IMR-90 (cell line): ENCODE data around the gene FMR1. TPM values are rescaled to one million over a fixed set of nuclear protein-coding genes. Genes with fewer than 3 reads are reported as not detected.

ENCODE experiments used
- ATAC-seq: fragments of 200-7000 bp; cut with Tn5 transposase; 2 replicates; pipeline ENCODE4 v1.9.1; 2020; ENCODE audit warnings: low read depth, mild to moderate bottlenecking, moderate library complexity
- Bru-seq: library from RNA; stranded (reverse); fragments of 400-500 nt; gene quantifications from one replicate; lab custom pipeline; 2021; lab: Mats Ljungman, UMichigan
- BruChase-seq, 2 experiments: library from RNA; stranded (reverse); fragments of 400-500 nt; gene quantifications; one replicate each; lab custom pipeline; 2021; lab: Mats Ljungman, UMichigan
- BruUV-seq: library from RNA; stranded (reverse); fragments of 400-500 nt; replicated peaks from 2 replicates; lab custom pipeline; 2021; lab: Mats Ljungman, UMichigan
- CTCF ChIA-PET: fragments of 300-600 bp; formaldehyde crosslinking; extraction: SDS; loops from one replicate; lab custom pipeline; 2021; ENCODE audit warnings: antibody characterized with exemption; lab: Yijun Ruan, JAX
- POLR2A ChIA-PET: fragments of 300-600 bp; sonication (Branson Sonifier 250); formaldehyde crosslinking; loops from one replicate; lab custom pipeline; 2022; ENCODE audit warnings: antibody characterized with exemption; ENCODE audit not compliant: unreplicated experiment; lab: Charles Lee
- DNase-seq: peaks from one replicate; pipeline ENCODE4 v3.0.0; 2013
- H2AFZ ChIP-seq: replicated peaks from 2 replicates; pipeline ENCODE3; 2013; ENCODE audit warnings: low read length, mild to moderate bottlenecking; ENCODE audit not compliant: poor library complexity
- H2AK5ac ChIP-seq: 2 replicates; pipeline ENCODE4 v1.6.1; 2013; ENCODE audit warnings: low read depth, low read length, inconsistent platforms
- H2AK9ac ChIP-seq: replicated peaks from 2 replicates; pipeline ENCODE3; 2013; ENCODE audit warnings: mild to moderate bottlenecking, low read depth, low read length, moderate library complexity; ENCODE audit not compliant: poor library complexity
- H2BK120ac ChIP-seq: 2 replicates; pipeline ENCODE4 v1.6.1; 2013; ENCODE audit warnings: low read depth, low read length, inconsistent platforms
- H2BK15ac ChIP-seq: 3 replicates; pipeline ENCODE4 v1.6.1; 2013; ENCODE audit warnings: low read depth, low read length, inconsistent platforms
- H2BK20ac ChIP-seq: 2 replicates; pipeline ENCODE4 v1.6.1; 2013; ENCODE audit warnings: low read depth, mild to moderate bottlenecking, inconsistent platforms, low read length, moderate library complexity
- H2BK5ac ChIP-seq: 2 replicates; pipeline ENCODE4 v1.6.1; 2013; ENCODE audit warnings: mild to moderate bottlenecking, low read depth, low read length, inconsistent platforms; ENCODE audit not compliant: poor library complexity, severe bottlenecking
- H3K14ac ChIP-seq: replicated peaks from 2 replicates; pipeline ENCODE4 v1.6.1; 2013; ENCODE audit warnings: low read depth, low read length, inconsistent platforms
- H3K18ac ChIP-seq: 2 replicates; pipeline ENCODE4 v1.6.1; 2013; ENCODE audit warnings: low read depth, low read length, control low read depth
- H3K23ac ChIP-seq: 2 replicates; pipeline ENCODE4 v1.6.1; 2013; ENCODE audit warnings: low read depth, low read length, inconsistent platforms
- H3K27ac ChIP-seq: 2 replicates; pipeline ENCODE4 v1.5.1; 2013; ENCODE audit warnings: mild to moderate bottlenecking, control low read depth, low read length; ENCODE audit not compliant: insufficient read depth
- H3K27me3 ChIP-seq: 2 replicates; pipeline ENCODE4 v1.6.1; 2013; ENCODE audit warnings: low read length; ENCODE audit not compliant: control insufficient read depth, insufficient read depth
- H3K36me3 ChIP-seq: 2 replicates; pipeline ENCODE4 v1.6.1; 2013; ENCODE audit warnings: low read length, mixed read lengths; ENCODE audit not compliant: control insufficient read depth, insufficient read depth
- H3K4ac ChIP-seq: 2 replicates; pipeline ENCODE4 v1.6.1; 2013; ENCODE audit warnings: low read depth, low read length, inconsistent platforms
- H3K4me1 ChIP-seq: 2 replicates; pipeline ENCODE4 v1.6.1; 2013; ENCODE audit warnings: low read length, mixed read lengths; ENCODE audit not compliant: control insufficient read depth, insufficient read depth
- H3K4me2 ChIP-seq: 2 replicates; pipeline ENCODE4 v1.6.1; 2013; ENCODE audit warnings: low read depth, mild to moderate bottlenecking, control low read depth, low read length, moderate library complexity
- H3K4me3 ChIP-seq: 2 replicates; pipeline ENCODE4 v1.5.1; 2013; ENCODE audit warnings: low read depth, mild to moderate bottlenecking, control low read depth, low read length, moderate library complexity; ENCODE audit not compliant: insufficient read depth
- H3K56ac ChIP-seq: 2 replicates; pipeline ENCODE4 v1.6.1; 2013; ENCODE audit warnings: low read length, inconsistent platforms; ENCODE audit not compliant: insufficient read depth; ENCODE audit errors: extremely low read depth
- H3K79me1 ChIP-seq, 2 experiments: 2 replicates each; pipeline ENCODE4 v1.6.1; 2013; ENCODE audit warnings: low read length in 2 of 2, inconsistent platforms in 1 of 2, low read depth in 1 of 2
- H3K9ac ChIP-seq: 2 replicates; pipeline ENCODE4 v1.6.1; 2013; ENCODE audit warnings: low read depth, low read length, control low read depth
- H3K9me1 ChIP-seq: 2 replicates; pipeline ENCODE4 v1.6.1; 2013; ENCODE audit warnings: low read length, inconsistent platforms; ENCODE audit not compliant: insufficient read depth
- H3K9me3 ChIP-seq: 2 replicates; pipeline ENCODE4 v1.6.1; 2013; ENCODE audit warnings: low read length; ENCODE audit not compliant: control insufficient read depth, insufficient read depth
- H4K20me1 ChIP-seq: 2 replicates; pipeline ENCODE4 v1.6.1; 2013; ENCODE audit warnings: low read length, inconsistent platforms; ENCODE audit not compliant: insufficient read depth
- H4K5ac ChIP-seq: 2 replicates; pipeline ENCODE4 v1.6.1; 2013; ENCODE audit warnings: mild to moderate bottlenecking, low read depth, low read length, control low read depth
- H4K8ac ChIP-seq, 2 experiments: 2 replicates each; pipeline ENCODE4 v1.6.1; 2013; ENCODE audit warnings: low read depth in 2 of 2, low read length in 2 of 2, control low read depth in 1 of 2, inconsistent platforms in 1 of 2
- H4K91ac ChIP-seq: 2 replicates; pipeline ENCODE4 v1.6.1; 2013; ENCODE audit warnings: low read depth, low read length, inconsistent platforms; ENCODE audit not compliant: insufficient read depth
- BHLHE40 ChIP-seq: fragments of 150-350 bp; IDR thresholded peaks from 2 replicates; pipeline ENCODE4 v1.6.1; 2016; ENCODE audit warnings: mild to moderate bottlenecking, low read depth, low read length
- CEBPB ChIP-seq: IDR thresholded peaks from 2 replicates; pipeline ENCODE4 v1.6.1; 2012; ENCODE audit warnings: low read depth, low read length, improper control_type of control experiment
- MAFK ChIP-seq: IDR thresholded peaks from 2 replicates; pipeline ENCODE4 v1.6.1; 2012; ENCODE audit warnings: low read depth, low read length, improper control_type of control experiment
- MAZ ChIP-seq: IDR thresholded peaks from 2 replicates; pipeline ENCODE4 v1.6.1; 2012; ENCODE audit warnings: low read depth, mild to moderate bottlenecking, low read length, improper control_type of control experiment, moderate library complexity, borderline replicate concordance
- MXI1 ChIP-seq: IDR thresholded peaks from 2 replicates; pipeline ENCODE4 v1.6.1; 2012; ENCODE audit warnings: low read depth, mild to moderate bottlenecking, low read length, moderate library complexity, borderline replicate concordance
- NFE2L2 ChIP-seq: fragments of 150-350 bp; IDR thresholded peaks from 2 replicates; pipeline ENCODE4 v1.6.1; 2016; ENCODE audit warnings: low read depth, mild to moderate bottlenecking, low read length
- POLR2A ChIP-seq: IDR thresholded peaks from 2 replicates; pipeline ENCODE4 v1.6.1; 2012; ENCODE audit warnings: mild to moderate bottlenecking, low read depth, low read length
- RAD21 ChIP-seq: IDR thresholded peaks from 2 replicates; pipeline ENCODE4 v1.6.1; 2012; ENCODE audit warnings: low read length, improper control_type of control experiment
- RCOR1 ChIP-seq: IDR thresholded peaks from 2 replicates; pipeline ENCODE4 v1.6.1; 2012; ENCODE audit warnings: mild to moderate bottlenecking, low read length, improper control_type of control experiment; ENCODE audit not compliant: insufficient replicate concordance
- WGBS, 2 experiments: methylation state at CpG; one replicate each; pipeline versions ENCODE4 v1.1.5 to v1.1.7; 2013; ENCODE audit warnings: missing lambda C conversion rate in 2 of 2; ENCODE audit not compliant: insufficient read length in 1 of 2; ENCODE audit errors: extremely low coverage in 2 of 2; 5-methylcytosine and 5-hydroxymethylcytosine counted together
- dilution Hi-C: fragments of 300-500 bp; cut with HindIII; formaldehyde crosslinking; loops from one replicate; pipeline ENCODE4 v1.14.3; 2018; ENCODE audit warnings: low sequenced_read_pairs; ENCODE audit not compliant: unreplicated experiment
- in situ Hi-C: fragments of 300-500 bp; cut with MboI; formaldehyde crosslinking; loops from 3 replicates; pipeline ENCODE4 v1.14.3; 2019; ENCODE audit warnings: low sequenced_read_pairs, inconsistent platforms, mixed read lengths
- intact Hi-C: fragments of 100-400 bp; cut with micrococcal nuclease; formaldehyde crosslinking; loops from 2 replicates; pipeline ENCODE4 v1.10.0; 2022
- long read RNA-seq: library from polyadenylated mRNA; unstranded; transcript quantifications from one replicate; pipeline ENCODE4 v2.0.0, GENCODE V29; 2021; ENCODE audit not compliant: unreplicated experiment
- polyA plus RNA-seq, 3 experiments: library from polyadenylated mRNA; depleted of rRNA; stranded (reverse); fragments of >200 nt; gene quantifications; 2 replicates each; pipeline ENCODE4 v1.2.3, GENCODE V29; 2012; ENCODE audit warnings: low replicate concordance in 1 of 3
- total RNA-seq: library from RNA; depleted of rRNA; stranded (reverse); fragments of >200 nt; gene quantifications from 2 replicates; pipeline ENCODE4 v1.2.3, GENCODE V29; 2012; rRNA removed
- TF ChIP-seq, protein P1 (sequence below): conservative IDR thresholded peaks from 2 replicates; pipeline ENCODE4 v1.5.1; 2012; ENCODE audit warnings: mild to moderate bottlenecking, low read depth, low read length, improper control_type of control experiment
- TF ChIP-seq, protein P2 (sequence below): fragments of 150-350 bp; IDR thresholded peaks from 2 replicates; pipeline ENCODE4 v1.6.1; 2017; ENCODE audit warnings: mild to moderate bottlenecking, antibody characterized with exemption, low read length, low read depth

Gene FMR1
- total RNA-seq (17.6 and 18.6 TPM in 2 replicates), polyA plus RNA-seq (2012; rRNA removed) (8.2 and 12.2 TPM in 2 replicates), Bru-seq, nascent RNA (percentile 67 among the genes with signal in this experiment), BruChase-seq, experiment 1, labeled RNA remaining after a 6-hour chase (percentile 67 among the genes with signal in this experiment), BruChase-seq, experiment 2, labeled RNA remaining after a 2-hour chase (percentile 67 among the genes with signal in this experiment)
- polyA plus RNA-seq (2012; cell fraction: cytosol; rRNA removed): 1.8 and 4.4 TPM in 2 replicates
- 2.9 and 28.2 TPM in 2 replicates for polyA plus RNA-seq (2012; cell fraction: nucleus; rRNA removed; ENCODE audit: low replicate concordance)
- long read RNA-seq, full-length matches to known transcripts: 22 of 44 reads
- long read RNA-seq, partial matches to known transcripts: 4 of 44 reads
- long read RNA-seq, other reads (novel, unspliced or antisense): 18 of 44 reads

DNA sequence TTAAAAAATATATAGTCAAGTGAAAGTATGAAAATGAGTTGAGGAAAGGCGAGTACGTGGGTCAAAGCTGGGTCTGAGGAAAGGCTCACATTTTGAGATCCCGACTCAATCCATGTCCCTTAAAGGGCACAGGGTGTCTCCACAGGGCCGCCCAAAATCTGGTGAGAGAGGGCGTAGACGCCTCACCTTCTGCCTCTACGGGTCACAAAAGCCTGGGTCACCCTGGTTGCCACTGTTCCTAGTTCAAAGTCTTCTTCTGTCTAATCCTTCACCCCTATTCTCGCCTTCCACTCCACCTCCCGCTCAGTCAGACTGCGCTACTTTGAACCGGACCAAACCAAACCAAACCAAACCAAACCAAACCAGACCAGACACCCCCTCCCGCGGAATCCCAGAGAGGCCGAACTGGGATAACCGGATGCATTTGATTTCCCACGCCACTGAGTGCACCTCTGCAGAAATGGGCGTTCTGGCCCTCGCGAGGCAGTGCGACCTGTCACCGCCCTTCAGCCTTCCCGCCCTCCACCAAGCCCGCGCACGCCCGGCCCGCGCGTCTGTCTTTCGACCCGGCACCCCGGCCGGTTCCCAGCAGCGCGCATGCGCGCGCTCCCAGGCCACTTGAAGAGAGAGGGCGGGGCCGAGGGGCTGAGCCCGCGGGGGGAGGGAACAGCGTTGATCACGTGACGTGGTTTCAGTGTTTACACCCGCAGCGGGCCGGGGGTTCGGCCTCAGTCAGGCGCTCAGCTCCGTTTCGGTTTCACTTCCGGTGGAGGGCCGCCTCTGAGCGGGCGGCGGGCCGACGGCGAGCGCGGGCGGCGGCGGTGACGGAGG is at the start of gene FMR1:
Gene FMR1 (plus strand): TSS at position 728 of the 831 bp plus-strand sequence. CDS start 261 bp downstream, outside the sequence.
- Histone ChIP-seq H3K27ac (peak within 1 kb of the TSS; percentile 83), H3K9me1 (no peaks in the 10 kb centered on the region), H2AK5ac (no peak within 1 kb of the TSS), H2BK120ac (no peak within 1 kb of the TSS), H3K23ac (peak within 1 kb of the TSS; percentile 31; the same call in 1 of the 2 replicates), H4K91ac (no peak within 1 kb of the TSS), H4K8ac (peak within 1 kb of the TSS; percentile 66 to 79; a peak in 3 of 4 replicates), H3K9ac (peak within 1 kb of the TSS; percentile 83), H2AFZ (peak within 1 kb of the TSS; percentile 89), H3K36me3 (no peaks in the 10 kb centered on the region), H3K56ac (peak within 1 kb of the TSS; percentile 38; the same call in 1 of the 2 replicates), H3K4me2 (peak within 1 kb of the TSS; percentile 98), H2BK5ac (peak within 1 kb of the TSS; percentile 61), H3K14ac (no peak within 1 kb of the TSS), H3K4ac (no peak within 1 kb of the TSS), H2BK15ac (no peak within 1 kb of the TSS), H3K9me3 (no peaks in the 10 kb centered on the region), H2BK20ac (no peak within 1 kb of the TSS), H3K18ac (no peak within 1 kb of the TSS; the same call in 1 of the 2 replicates), H4K20me1 (no peaks in the 10 kb centered on the region), H4K5ac (no peak within 1 kb of the TSS; the same call in 1 of the 2 replicates), H3K79me1 (no peaks in the 10 kb centered on the region), H3K27me3 (no peaks in the 10 kb centered on the region), H3K4me1 (no peaks in the 10 kb centered on the region), H2AK9ac (peak within 1 kb of the TSS; percentile 20), H3K4me3 (peak within 1 kb of the TSS; percentile 96)
- 48% methylated on average over 18 of the region's 66 CpGs; no CpG with 5 or more reads in 1 of the 2 experiments for WGBS, 2 experiments
- intact Hi-C loops: no loop called here
- no TSS peak for BruUV-seq
- ChIA-PET POLR2A (no interaction called here), CTCF (no interaction called here)
- dilution Hi-C loops: no loop called here
- in situ Hi-C loops: no loop called here
- DNase-seq (peak; percentile 86), ATAC-seq (peak; percentile 89)
- TF ChIP-seq BHLHE40 (peak; percentile 50), POLR2A (peak; percentile 36; the same call in 1 of the 2 replicates), MAFK (no peak), CEBPB (no peak), NFE2L2 (no peak), RAD21 (no peak), MXI1 (no peak), RCOR1 (no peak), MAZ (peak; percentile 64; the same call in 1 of the 2 replicates)
- TF ChIP-seq, protein P1, sequence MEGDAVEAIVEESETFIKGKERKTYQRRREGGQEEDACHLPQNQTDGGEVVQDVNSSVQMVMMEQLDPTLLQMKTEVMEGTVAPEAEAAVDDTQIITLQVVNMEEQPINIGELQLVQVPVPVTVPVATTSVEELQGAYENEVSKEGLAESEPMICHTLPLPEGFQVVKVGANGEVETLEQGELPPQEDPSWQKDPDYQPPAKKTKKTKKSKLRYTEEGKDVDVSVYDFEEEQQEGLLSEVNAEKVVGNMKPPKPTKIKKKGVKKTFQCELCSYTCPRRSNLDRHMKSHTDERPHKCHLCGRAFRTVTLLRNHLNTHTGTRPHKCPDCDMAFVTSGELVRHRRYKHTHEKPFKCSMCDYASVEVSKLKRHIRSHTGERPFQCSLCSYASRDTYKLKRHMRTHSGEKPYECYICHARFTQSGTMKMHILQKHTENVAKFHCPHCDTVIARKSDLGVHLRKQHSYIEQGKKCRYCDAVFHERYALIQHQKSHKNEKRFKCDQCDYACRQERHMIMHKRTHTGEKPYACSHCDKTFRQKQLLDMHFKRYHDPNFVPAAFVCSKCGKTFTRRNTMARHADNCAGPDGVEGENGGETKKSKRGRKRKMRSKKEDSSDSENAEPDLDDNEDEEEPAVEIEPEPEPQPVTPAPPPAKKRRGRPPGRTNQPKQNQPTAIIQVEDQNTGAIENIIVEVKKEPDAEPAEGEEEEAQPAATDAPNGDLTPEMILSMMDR: no peak
- TF ChIP-seq, protein P2, sequence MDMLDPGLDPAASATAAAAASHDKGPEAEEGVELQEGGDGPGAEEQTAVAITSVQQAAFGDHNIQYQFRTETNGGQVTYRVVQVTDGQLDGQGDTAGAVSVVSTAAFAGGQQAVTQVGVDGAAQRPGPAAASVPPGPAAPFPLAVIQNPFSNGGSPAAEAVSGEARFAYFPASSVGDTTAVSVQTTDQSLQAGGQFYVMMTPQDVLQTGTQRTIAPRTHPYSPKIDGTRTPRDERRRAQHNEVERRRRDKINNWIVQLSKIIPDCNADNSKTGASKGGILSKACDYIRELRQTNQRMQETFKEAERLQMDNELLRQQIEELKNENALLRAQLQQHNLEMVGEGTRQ: peak; percentile 91
